Prostate gland (tissue), 2 donors: ENCODE data around the gene ATG2A. TPM values are rescaled to one million over a fixed set of nuclear protein-coding genes. Genes with fewer than 3 reads are reported as not detected.

Experiments
- DNase-seq: peaks from one replicate; pipeline ENCODE4 v3.0.0-alpha.2; 2019; ENCODE audit warnings: low spot score
- H3K27ac ChIP-seq, 2 donors: fragments of 200-600 bp; sonication (generic); 2 replicates each; pipeline ENCODE4 v1.5.1; 2017 to 2019
- H3K27me3 ChIP-seq: fragments of 200-600 bp; sonication (generic); replicated peaks from 2 replicates; pipeline ENCODE4 v1.5.1; 2019; ENCODE audit not compliant: insufficient read depth
- H3K36me3 ChIP-seq, 2 donors: fragments of 200-600 bp; sonication (generic); 1 replicate in 1 of 2; 2 replicates in 1 of 2; pipeline versions ENCODE4 v1.5.1 to v1.8.1; 2017 to 2019
- H3K4me1 ChIP-seq: fragments of 200-600 bp; sonication (generic); replicated peaks from 2 replicates; pipeline ENCODE4 v1.5.1; 2019
- H3K4me3 ChIP-seq, 2 donors: fragments of 200-600 bp; sonication (generic); 2 replicates each; pipeline ENCODE4 v1.5.1; 2017 to 2019
- H3K9me3 ChIP-seq: fragments of 200-600 bp; sonication (generic); 2 replicates; pipeline ENCODE4 v1.5.1; 2017
- POLR2A ChIP-seq: fragments of 450-650 bp; IDR thresholded peaks from one replicate; pipeline ENCODE4 v1.6.1; 2016; ENCODE audit warnings: antibody characterized with exemption, mild to moderate bottlenecking
- POLR2AphosphoS5 ChIP-seq: sonication (generic); formaldehyde crosslinking; IDR thresholded peaks from one replicate; pipeline ENCODE4 v1.6.1; 2017; ENCODE audit warnings: antibody characterized with exemption
- WGBS: methylation state at CpG from one replicate; pipeline ENCODE4 v1.1.5; 2018; 5-methylcytosine and 5-hydroxymethylcytosine counted together
- intact Hi-C: fragments of 100-400 bp; cut with DNase I; formaldehyde crosslinking; loops from one replicate; pipeline ENCODE4 v1.14.2; 2022
- total RNA-seq, 2 donors: library from RNA; depleted of rRNA; stranded (reverse); fragments of >200 nt; gene quantifications; one replicate each; pipeline ENCODE4 v1.1.0, GENCODE V29; 2016
- TF ChIP-seq, protein P1 (sequence below), 4 experiments: fragments of 200-600 bp in 2 of 4; fragments of 450-650 bp in 2 of 4; sonication (generic) in 2 of 4; IDR thresholded peaks; 1 replicate in 3 of 4; 2 replicates in 1 of 4; pipeline ENCODE4 v1.5.1; 2016 to 2019; ENCODE audit warnings: antibody characterized with exemption in 4 of 4, mild to moderate bottlenecking in 2 of 4, moderate library complexity in 2 of 4

The ATG2A gene
- 10 to 100 TPM; 38.4 to 66.1 TPM for total RNA-seq

DNA sequence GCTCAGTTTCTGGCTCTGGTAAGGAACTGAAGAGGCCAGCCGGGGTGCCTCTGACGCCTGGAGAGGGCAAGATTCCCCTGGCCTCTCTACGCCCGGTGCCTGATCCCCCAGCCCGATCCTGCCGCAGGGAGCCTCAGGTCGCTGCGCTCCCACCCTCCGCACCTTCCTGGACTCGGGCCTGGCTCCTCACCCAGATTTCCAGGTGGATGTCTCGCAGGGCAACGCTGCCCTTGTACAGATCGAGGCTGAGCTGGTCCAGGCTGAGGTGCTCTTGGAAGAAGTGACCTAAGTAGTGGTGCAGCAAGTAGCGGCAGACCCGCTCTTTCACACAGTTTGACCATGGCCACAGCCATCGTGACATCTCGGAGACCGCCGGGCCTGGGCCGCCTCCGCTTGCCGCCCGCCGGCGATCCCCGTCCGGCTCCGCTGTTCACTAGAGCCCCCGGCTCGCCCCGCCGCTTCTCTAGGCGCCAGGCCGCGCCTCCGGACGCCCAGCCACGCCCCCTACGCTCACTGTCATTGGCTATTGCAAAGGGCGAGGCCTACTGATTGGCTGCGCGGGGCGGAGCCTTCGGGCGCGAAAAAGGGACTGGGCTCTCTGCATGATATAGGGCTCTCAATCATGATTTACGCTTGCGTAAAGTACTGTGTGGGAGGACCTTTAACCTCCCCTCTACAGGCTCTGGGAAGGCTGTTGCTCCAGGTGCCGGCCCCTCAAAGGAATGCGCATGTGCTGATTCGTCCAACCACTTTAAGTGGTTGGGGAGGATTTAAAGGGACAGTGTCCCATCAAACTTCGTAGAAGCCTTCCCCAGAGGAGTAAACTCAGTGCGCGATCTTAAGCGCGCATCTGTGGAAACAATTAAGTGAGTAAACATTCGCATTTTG lies at the start of gene ATG2A:
Gene ATG2A (minus strand): TSS at position 435 of the 888 bp plus-strand sequence. CDS start 74 bp downstream, at position 361.
- peak within 1 kb of the TSS; percentile 76 to 92 for H3K4me3 ChIP-seq
- peaks cover 8 to 12% of the 10 kb centered on the region in 2 donors for H3K36me3 ChIP-seq
- H3K4me1 ChIP-seq: peaks cover 17% of the 10 kb centered on the region
- H3K27ac ChIP-seq: peak within 1 kb of the TSS; percentile 71 to 80
- TF ChIP-seq POLR2A: peak; percentile 98
- TF ChIP-seq POLR2AphosphoS5: peak; percentile 99
- TF ChIP-seq, protein P1, sequence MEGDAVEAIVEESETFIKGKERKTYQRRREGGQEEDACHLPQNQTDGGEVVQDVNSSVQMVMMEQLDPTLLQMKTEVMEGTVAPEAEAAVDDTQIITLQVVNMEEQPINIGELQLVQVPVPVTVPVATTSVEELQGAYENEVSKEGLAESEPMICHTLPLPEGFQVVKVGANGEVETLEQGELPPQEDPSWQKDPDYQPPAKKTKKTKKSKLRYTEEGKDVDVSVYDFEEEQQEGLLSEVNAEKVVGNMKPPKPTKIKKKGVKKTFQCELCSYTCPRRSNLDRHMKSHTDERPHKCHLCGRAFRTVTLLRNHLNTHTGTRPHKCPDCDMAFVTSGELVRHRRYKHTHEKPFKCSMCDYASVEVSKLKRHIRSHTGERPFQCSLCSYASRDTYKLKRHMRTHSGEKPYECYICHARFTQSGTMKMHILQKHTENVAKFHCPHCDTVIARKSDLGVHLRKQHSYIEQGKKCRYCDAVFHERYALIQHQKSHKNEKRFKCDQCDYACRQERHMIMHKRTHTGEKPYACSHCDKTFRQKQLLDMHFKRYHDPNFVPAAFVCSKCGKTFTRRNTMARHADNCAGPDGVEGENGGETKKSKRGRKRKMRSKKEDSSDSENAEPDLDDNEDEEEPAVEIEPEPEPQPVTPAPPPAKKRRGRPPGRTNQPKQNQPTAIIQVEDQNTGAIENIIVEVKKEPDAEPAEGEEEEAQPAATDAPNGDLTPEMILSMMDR (IDR thresholded peaks at IDR 0.05): peak in 1 of 4 experiments; percentile 18
- WGBS: under 1% methylated on average over 46 of the region's 57 CpGs
- DNase-seq: peak; percentile 99
- intact Hi-C loops: loop anchor here (2.0 to 10.0 kb wide), 2 partner anchors 98 to 198 kb away; partner anchors contain the start of genes ARL2, TM7SF2 and ZNHIT2
- H3K27me3 ChIP-seq: no peaks in the 10 kb centered on the region
- H3K9me3 ChIP-seq: no peaks in the 10 kb centered on the region

GRCh38 chr11:64963072-64963631 lies 46.1 kb upstream of the ATG2A start:
- Histone ChIP-seq H3K9me3 (no peaks in the 10 kb centered on the region), H3K4me3 (no peak overlapping the region), H3K27me3 (no peaks in the 10 kb centered on the region), H3K4me1 (no peaks in the 10 kb centered on the region), H3K36me3 (no peaks in the 10 kb centered on the region), H3K27ac (no peak overlapping the region)
- intact Hi-C loops: no loop called here
- WGBS: 82% methylated on average over 5 of the region's 5 CpGs
- DNase-seq: no peak
- TF ChIP-seq, protein P1 (IDR thresholded peaks at IDR 0.05): no peak
- TF ChIP-seq POLR2AphosphoS5 (no peak), POLR2A (no peak)

- DNase-seq: no peak
- intact Hi-C loops: no loop called here
- no peaks in the 10 kb centered on the region for H3K27me3 ChIP-seq
- H3K4me1 ChIP-seq: no peaks in the 10 kb centered on the region
- no peaks in the 10 kb centered on the region for H3K9me3 ChIP-seq
- no peak overlapping the region for H3K4me3 ChIP-seq
- H3K36me3 ChIP-seq: no peaks in the 10 kb centered on the region
- WGBS: 16% methylated on average over 4 of the region's 4 CpGs
- no peak overlapping the region for H3K27ac ChIP-seq
- TF ChIP-seq POLR2AphosphoS5 (no peak), POLR2A (no peak)
- TF ChIP-seq, protein P1 (IDR thresholded peaks at IDR 0.05): no peak
Measured at GRCh38 chr11:64960719-64961118, 43.7 kb upstream of the ATG2A start.

DNA sequence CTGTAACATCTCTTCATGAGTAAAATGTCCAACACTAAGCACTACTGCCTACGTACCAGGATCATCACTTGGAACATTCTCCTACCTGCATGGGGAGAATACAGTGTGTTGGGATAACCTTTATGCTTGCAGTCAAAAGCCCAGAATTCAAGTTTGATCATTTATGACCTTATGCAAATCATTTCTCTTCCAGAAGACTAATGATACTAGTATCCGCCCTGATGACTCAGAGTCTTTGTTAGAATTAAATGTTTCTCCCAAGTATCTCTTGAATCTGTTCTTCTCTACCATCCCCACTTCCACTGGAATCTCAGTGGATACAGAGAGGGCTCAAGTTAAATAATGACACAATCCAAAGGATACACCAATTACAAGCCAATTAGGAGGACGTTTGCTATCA lies 42.5 kb upstream of the ATG2A start:
- intact Hi-C loops: no loop called here

More for the DNA sequence above, 42.5 kb upstream of the ATG2A start:
- Histone ChIP-seq H3K36me3 (no peaks in the 10 kb centered on the region), H3K4me3 (no peak overlapping the region), H3K27ac (no peak overlapping the region), H3K4me1 (no peaks in the 10 kb centered on the region), H3K9me3 (no peaks in the 10 kb centered on the region), H3K27me3 (no peaks in the 10 kb centered on the region)
- WGBS: 65% methylated on average over 3 of the region's 3 CpGs
- TF ChIP-seq POLR2AphosphoS5 (no peak), POLR2A (no peak)
- TF ChIP-seq, protein P1 (IDR thresholded peaks at IDR 0.05): no peak
- no peak for DNase-seq
